ENCODE results near the gene GGN.
"Not testable (repeated sequence)": the region's sequence is repeated elsewhere in the genome, so short reads cannot be mapped to it uniquely, and the experiment has no call there.

Gene GGN

GRCh38 chr19:38411041-38411712 is 23.3 kb upstream of the GGN start:
- no peak for DNase-seq

DNA sequence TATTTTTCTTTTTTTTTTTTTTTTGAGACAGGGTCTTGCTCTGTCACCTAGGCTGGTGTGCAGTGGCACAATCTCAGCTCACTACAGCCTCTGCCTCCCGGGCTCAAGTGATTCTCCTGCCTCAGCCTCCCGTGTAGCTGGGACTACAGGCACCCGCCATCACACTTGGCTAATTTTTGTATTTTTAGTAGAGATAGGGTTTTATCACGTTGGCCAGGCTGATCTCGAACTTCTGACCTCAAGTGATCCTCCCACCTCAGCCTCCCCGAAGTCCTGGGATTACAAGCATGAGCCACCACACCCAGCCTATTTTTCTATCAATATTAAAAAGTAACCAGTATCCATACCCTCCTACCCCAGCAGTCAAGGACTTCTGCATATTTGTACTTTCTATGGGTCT is 22.6 kb upstream of the GGN start:
- not testable (repeated sequence) for DNase-seq

DNA sequence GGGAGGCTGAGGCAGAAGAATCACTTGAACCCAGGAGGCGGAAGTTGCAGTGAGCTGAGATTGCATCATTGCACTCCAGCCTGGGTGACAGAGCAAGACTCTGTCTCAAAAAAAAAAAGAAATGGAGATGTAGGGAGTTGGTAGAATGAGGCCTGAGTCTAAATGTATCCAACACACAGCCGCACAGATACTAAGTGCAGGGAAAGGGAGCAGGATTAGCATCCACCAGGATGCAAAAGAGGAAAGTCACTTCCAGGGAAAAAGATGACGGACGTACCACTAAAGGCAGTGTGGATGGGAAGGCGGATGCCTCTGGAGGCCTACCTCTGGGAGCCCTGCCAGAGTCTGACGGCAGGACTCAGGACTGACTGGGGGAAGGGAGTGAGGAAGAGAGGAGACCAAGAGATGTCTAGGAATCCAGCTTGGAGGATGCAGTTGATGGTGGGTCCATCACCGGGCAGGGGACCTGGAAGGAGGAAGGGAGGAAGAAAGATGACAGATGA is 21.8 kb upstream of the GGN start:
- DNase-seq, result no peak

GRCh38 chr19:38405276-38405675 is 17.4 kb upstream of the GGN start:
- no peak for DNase-seq

DNA sequence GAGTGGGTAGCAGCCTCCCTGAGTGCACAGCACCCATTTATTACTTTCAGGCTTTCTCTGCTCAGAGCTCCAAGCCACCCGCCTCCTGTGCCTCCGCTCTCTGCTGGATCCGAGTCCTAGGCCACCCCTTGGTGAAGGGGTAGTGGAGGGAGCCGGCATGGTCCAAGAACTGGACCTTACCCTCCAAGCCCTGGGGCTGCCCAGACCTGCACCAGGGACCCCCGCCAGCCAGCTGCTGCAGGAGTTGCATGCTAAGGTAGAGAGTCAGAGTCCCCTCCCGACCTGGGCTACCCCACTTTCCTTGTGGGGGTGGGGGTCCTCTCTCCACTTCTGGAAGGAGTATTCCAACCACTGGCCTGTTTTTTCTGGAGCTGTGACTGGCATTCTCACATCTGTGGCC is 17.0 kb upstream of the GGN start:
- no peak for DNase-seq

GRCh38 chr19:38402967-38403674 is 15.3 kb upstream of the GGN start, which contains the start of gene FAM98C:
Gene FAM98C (plus strand): TSS chr19:38403093. CDS start chr19:38403154, 61 bp downstream.
- peak; percentile 92 for DNase-seq

GRCh38 chr19:38402623-38402966 is 14.8 kb upstream of the GGN start:
- no peak for DNase-seq

- DNase-seq, result no peak
These were observed 13.3 kb upstream of the GGN start for GRCh38 chr19:38401148-38401547.

GRCh38 chr19:38400361-38400760 is 12.5 kb upstream of the GGN start:
- no peak for DNase-seq

GRCh38 chr19:38399537-38399936 is 11.7 kb upstream of the GGN start:
- DNase-seq, result no peak

GRCh38 chr19:38399081-38399480 is 11.2 kb upstream of the GGN start:
- no peak for DNase-seq

DNA sequence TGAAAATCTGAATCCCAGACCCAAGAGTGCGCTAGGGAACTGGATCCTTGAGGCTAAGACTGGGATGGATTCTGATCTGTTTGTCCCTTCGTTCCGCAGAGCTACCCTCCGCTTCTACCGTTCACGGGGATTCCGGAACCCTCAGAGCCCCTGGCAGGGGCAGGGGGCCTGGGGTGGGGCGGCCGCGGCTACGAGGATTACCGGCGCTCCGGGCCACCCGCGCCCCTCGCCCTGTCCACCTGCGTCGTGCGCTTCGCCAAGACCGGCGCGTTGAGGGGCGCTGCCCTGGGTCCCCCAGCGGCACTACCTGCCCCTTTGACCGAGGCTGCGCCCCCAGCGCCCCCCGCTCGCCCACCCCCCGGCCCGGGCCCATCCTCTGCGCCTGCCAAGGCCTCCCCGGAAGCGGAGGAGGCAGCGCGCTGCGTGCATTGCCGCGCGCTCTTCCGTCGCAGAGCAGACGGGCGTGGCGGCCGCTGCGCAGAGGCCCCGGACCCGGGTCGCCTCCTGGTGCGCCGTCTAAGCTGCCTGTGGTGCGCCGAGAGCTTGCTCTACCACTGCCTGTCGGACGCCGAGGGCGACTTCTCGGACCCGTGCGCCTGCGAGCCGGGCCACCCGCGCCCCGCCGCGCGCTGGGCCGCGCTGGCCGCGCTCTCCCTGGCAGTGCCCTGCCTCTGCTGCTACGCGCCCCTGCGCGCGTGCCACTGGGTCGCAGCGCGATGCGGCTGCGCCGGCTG is 7.7 kb upstream of the GGN start:
- DNase-seq, result no peak

DNA sequence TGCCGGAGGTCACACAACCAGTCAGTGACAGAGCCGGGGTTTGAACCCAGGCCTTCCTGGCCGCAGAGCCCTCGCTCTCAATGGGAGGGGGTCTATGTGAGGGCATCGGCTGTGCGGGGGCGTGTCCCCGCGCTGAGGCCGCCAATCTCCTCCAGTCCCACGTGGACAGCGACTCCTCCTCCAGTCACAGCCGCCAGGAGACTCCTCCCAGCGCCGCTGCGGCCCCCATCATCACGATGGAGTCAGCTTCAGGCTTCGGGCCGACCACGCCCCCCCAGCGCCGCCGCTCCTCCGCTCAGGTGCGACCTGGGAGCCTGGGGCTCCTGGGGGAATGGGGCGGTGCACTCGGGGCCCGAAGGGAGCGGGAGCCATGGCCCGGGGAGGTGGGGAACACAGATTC is 6.7 kb upstream of the GGN start:
- no peak for DNase-seq

DNA sequence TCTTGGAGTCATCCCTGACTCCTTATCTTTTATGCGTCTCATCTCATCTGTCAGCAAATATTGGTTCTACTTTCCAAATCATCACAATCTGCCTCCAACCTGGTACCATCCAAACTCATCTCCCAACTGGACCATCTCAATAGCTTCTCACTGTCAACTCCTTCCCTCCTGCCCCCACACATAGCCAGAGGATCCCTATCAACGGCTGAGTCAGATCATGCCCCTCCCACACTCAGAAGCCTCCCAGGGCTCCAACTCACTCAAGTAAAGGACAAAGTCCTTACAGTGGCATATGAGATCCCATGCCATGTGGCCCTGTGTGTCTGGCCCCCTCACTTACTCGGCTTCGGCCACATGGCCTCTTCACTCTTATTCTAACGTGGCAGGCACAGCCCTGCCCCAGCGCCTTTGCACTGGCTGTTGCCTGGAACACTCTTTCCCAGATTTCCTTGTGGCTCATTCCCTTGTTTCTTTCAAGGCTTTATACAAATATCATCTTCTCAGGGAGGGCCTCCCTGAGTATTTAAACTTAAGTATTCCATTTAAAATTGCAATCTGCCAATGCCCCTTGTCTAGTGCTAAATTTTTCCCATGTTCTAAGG is 5.0 kb upstream of the GGN start:
- no peak for DNase-seq

GRCh38 chr19:38391911-38392464 is 4.2 kb upstream of the GGN start:
- no peak for DNase-seq

DNA sequence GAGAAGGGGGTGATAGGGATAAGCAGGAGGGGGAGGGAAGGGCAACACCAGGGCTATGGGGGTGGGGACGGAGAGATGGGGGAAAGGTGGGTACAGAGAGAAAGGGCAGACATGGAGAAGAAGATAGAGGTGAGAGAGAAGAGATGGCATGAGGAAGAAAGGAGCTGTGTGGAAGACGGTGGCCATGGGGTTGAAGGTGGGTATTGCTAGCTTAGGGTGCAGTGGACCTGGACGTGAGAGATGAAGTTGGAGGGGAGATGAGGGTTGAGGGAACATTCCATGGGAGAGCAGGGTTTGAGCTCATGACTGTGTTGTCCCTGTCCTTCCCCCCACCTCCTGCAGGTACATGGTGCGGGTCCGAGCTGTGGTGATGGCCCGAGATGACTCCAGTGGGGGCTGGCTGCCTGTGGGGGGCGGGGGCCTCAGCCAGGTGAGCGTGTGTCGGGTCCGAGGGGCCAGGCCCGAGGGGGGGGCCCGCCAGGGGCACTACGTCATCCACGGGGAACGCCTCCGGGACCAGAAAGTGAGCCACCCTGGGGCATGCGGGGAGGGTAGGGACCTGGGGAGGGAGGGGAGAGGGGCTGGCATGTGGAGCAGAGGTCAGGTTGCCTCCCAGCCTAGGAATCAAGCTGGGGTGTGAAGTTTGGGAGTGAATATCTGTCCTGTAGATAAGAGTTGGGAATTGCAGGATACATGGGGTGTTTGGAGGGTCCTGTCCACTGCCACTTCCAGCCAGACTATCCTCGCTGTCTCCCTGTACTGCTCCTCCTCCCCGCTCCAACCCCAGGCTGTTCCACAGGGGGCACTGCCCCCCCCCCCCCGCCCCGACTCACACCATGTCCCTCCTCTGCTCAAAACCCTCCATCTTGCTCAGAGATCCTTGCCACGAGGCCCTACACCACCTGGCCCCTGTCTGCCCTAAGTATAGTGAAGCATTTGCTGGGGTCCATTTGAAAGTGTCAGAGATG is 2.4 kb upstream of the GGN start:
- DNase-seq, result no peak

- peak; percentile 32 for DNase-seq
These were observed 1.5 kb upstream of the GGN start for GRCh38 chr19:38389101-38389925.

GRCh38 chr19:38388349-38389100 is 691 bp upstream of the GGN start, which contains the start of gene SPRED3:
Gene SPRED3 (plus strand): TSS chr19:38388697. CDS start chr19:38390303, 1,606 bp downstream.
- DNase-seq, result peak; percentile 82

GRCh38 chr19:38386971-38387549 is 774 bp downstream of the GGN start:
- no peak for DNase-seq
